ENCODE results near the gene ATP5PO. TPM values are rescaled to one million over a fixed set of nuclear protein-coding genes. Genes with fewer than 3 reads are reported as not detected.

The ATP5PO gene
- total and polyA plus RNA-seq, 8 donors, result 94.7 to 603 (median 358) TPM

GRCh38 chr21:33951276-33952178, 35.9 kb upstream of the ATP5PO start:
- peak overlapping the region in 3 of 5 donors; percentile 1 to 62 (median 17) for H3K27ac ChIP-seq
- no peak overlapping the region for H3K4me3 ChIP-seq
- intact Hi-C loops (cut with DNase I; ENCODE audit: low total_unique reads), result no loop called here
- peaks cover 23 to 32% (median 27%) of the 10 kb centered on the region in 4 donors for H3K4me1 ChIP-seq
- 77 to 91% (median 85%) methylated on average over 8 of the region's 8 CpGs for WGBS, 5 donors
- no peaks in the 10 kb centered on the region for H3K9me3 ChIP-seq
- TF ChIP-seq POLR2A (IDR thresholded peaks at IDR 0.05) (no peak), CTCF (IDR thresholded peaks at IDR 0.05) (no peak), POLR2AphosphoS5 (IDR thresholded peaks at IDR 0.05) (no peak), EP300 (IDR thresholded peaks at IDR 0.05) (no peak)
- no peaks in the 10 kb centered on the region for H3K27me3 ChIP-seq
- no peak for DNase-seq
- no peaks in the 10 kb centered on the region for H3K36me3 ChIP-seq

- H3K4me1 ChIP-seq, result peaks cover 24 to 32% (median 27%) of the 10 kb centered on the region in 4 donors
- no peaks in the 10 kb centered on the region for H3K9me3 ChIP-seq
- H3K36me3 ChIP-seq, result no peaks in the 10 kb centered on the region
- H3K27ac ChIP-seq, result peak overlapping the region in 4 of 5 donors; percentile 88 to 92 (median 90)
- WGBS, 5 donors, result 78 to 90% (median 81%) methylated on average over 10 of the region's 10 CpGs
- no peaks in the 10 kb centered on the region for H3K27me3 ChIP-seq
- intact Hi-C loops (cut with DNase I; ENCODE audit: low total_unique reads), result no loop called here
- H3K4me3 ChIP-seq, result no peak overlapping the region
- no peak for DNase-seq
- no peak for TF ChIP-seq EP300 (IDR thresholded peaks at IDR 0.05)
- no peak for TF ChIP-seq POLR2AphosphoS5 (IDR thresholded peaks at IDR 0.05)
- no peak for TF ChIP-seq POLR2A (IDR thresholded peaks at IDR 0.05)
- no peak for TF ChIP-seq CTCF (IDR thresholded peaks at IDR 0.05)
Observed at GRCh38 chr21:33950431-33951079, 35.0 kb upstream of the ATP5PO start.

- Histone ChIP-seq H3K27me3 (no peaks in the 10 kb centered on the region), H3K9me3 (no peaks in the 10 kb centered on the region), H3K4me1 (peaks cover 24 to 32% (median 27%) of the 10 kb centered on the region in 4 donors), H3K36me3 (no peaks in the 10 kb centered on the region), H3K4me3 (no peak overlapping the region), H3K27ac (peak overlapping the region; percentile 27 to 92 (median 89))
- DNase-seq, result no peak
- TF ChIP-seq CTCF (IDR thresholded peaks at IDR 0.05) (no peak), EP300 (IDR thresholded peaks at IDR 0.05) (no peak), POLR2AphosphoS5 (IDR thresholded peaks at IDR 0.05) (no peak), POLR2A (IDR thresholded peaks at IDR 0.05) (no peak)
- intact Hi-C loops (cut with DNase I; ENCODE audit: low total_unique reads), result no loop called here
- 81 to 91% (median 85%) methylated on average over 10 to 12 of the region's 12 CpGs for WGBS, 5 donors
Observed at GRCh38 chr21:33949516-33950430, 34.2 kb upstream of the ATP5PO start.
